Activated CD8-positive, alpha-beta memory T cell treated with anti-CD3 and anti-CD28 coated beads for 24 hours (primary cell): Measurements from ENCODE around the gene HPS4.
A peak's percentile ranks its signal among the peaks of the same experiment; 100 is the strongest.
"Not testable (repeated sequence)": the region's sequence is repeated elsewhere in the genome, so short reads cannot be mapped to it uniquely, and the experiment has no call there.

Experiments used
- DNase-seq: peaks from one replicate; pipeline ENCODE4 v3.0.0-alpha.2; 2020

The HPS4 gene

DNA sequence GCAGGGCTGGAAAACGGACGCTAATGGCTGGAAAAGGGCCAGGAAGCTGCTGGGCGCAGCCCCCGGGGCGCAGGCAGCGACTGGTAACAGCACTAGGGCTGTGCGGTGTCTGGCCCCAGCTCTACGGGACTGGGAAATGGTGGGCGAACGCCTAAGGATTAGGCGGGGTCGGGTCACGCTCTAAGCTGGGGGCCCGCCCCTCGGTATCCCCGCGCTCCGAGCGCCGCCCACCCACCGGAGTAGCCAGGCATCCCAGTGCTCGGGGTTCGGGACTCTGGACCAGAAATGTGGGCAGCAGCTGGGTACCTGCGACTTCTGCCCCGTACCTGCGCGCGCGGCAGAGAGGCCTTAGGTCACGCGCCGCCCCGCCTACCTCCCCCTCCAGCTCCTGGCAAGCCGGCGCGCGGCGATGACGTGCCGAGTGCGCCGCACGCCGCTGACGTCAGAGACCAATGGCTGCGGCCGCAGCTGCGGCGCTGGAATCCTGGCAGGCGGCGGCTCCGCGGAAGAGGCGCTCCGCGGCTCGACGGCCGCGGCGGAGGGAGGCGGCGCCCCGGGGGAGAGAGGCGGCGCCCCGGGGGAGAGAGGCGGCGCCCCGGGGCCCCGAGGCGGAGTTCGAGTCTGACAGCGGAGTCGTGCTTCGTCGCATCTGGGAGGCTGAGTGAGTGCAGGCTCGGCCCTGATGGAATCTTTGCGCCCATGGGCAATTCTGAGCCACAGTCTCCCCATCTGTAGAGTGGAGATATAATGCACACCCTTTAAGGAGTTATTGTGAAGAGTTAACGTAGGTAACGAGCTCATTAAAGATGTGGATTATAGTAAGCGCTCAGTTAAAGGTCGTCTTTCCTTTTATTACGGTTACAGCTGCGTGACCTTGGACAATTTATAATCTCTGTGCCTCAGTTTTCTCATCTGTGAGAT is at the start of gene HPS4, which contains the start of gene SRRD:
Gene HPS4, minus strand, starts transcription at position 345 of the 921 bp plus-strand sequence. CDS start 2,021 bp downstream, outside the sequence.
Gene SRRD, plus strand, starts transcription at position 439 of the 921 bp plus-strand sequence. Its CDS starts 14 bp downstream, at position 453.
- peak; percentile 97 for DNase-seq

DNA sequence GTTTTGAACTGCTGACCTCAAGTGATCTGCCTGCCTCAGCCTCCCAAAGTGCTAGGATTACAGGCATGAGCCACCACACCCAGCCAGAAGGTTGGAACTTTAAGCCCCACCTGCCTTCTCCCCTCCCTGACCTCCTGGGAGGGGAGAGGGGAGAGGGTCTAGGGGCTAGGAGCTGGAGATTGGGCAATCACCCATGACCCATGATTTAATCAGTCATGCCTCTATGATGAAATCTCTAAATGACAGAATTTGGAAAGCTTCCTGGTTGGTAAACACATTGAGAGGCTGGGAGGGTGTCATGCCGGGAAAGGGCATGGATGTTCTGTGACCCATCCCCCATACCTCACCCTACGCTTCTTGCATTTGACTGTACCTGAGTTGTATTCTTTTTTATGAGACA is 45.8 kb upstream of the HPS4 start:
- DNase-seq, result no peak

DNA sequence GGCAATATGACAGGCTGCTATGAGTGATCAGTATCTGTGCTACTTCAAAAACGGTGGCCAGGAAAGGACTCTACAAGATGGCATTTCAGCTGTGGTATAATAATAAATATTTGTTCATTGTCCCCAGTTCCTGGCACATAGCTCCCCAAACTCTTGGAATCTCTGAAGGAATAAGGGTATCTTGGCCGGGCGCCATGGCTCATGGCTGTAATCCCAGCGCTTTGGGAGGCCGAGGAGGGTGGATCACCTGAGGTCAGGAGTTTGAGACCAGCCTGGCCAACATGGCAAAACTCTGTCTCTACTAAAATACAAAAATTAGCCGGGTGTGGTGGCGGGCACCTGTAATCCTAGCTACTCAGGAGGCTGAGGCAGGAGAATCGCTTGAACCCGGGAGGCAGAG is 44.9 kb upstream of the HPS4 start:
- DNase-seq, result not testable (repeated sequence)

DNA sequence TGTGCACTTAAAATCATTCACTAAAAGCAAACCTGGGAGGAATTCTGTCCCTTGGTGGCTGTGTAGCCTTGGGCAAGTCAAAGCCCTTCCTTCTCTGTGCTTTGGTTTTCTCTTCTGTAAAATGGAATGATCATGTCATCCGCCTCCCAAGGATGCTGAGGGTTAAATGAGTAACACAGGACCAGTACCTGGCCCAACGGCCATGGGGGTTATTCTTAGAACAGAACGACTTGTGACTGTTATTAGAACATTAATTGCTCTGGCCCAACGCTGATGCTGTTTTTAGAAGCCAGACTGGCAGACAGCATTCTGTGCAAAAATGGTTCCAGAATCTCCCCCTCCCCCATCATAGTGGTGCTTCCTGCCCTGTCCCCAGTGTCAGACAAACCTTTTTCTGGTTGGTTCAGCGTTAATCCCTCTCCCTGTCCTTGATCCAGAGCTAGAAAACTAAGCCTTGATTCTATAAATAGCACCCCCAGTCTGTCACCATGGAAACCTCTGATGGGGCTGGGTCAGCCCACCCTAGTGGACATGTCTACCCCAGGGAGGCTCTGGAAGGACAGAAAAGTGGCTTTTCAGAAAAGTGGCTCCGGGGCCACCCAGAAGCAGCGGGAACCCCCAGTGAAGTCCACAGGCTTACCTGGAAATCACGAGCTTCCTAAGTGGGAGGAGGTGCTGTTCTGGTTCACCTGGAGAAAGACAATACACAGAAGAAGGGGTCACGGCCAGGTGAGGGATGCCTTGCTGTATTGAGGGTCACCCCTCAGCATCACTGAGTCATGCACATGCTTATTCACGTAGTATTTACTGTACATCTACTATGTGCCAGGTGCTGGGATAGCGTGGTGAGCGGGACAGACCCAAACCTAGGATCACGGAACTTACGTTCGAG is 44.2 kb upstream of the HPS4 start:
- no peak for DNase-seq

DNA sequence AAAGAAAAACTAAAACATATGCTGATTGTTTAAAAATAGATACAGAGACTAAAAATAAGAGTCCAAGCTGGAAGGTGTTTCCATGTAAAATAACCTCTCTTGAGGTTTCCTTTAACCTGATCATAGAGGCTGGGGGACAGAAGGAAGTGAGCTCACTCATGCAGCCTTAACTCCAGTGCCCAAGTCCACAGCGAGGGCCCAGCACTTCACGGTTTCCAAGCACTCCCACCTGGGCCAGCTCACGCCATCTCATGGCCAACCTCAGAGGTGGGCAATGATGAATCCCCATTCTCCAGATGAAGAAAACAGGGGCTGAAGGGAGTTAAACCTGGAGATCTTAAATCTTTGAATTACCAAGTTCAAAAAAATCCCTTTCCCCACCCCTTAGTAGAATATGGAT is 43.6 kb upstream of the HPS4 start:
- no peak for DNase-seq

DNA sequence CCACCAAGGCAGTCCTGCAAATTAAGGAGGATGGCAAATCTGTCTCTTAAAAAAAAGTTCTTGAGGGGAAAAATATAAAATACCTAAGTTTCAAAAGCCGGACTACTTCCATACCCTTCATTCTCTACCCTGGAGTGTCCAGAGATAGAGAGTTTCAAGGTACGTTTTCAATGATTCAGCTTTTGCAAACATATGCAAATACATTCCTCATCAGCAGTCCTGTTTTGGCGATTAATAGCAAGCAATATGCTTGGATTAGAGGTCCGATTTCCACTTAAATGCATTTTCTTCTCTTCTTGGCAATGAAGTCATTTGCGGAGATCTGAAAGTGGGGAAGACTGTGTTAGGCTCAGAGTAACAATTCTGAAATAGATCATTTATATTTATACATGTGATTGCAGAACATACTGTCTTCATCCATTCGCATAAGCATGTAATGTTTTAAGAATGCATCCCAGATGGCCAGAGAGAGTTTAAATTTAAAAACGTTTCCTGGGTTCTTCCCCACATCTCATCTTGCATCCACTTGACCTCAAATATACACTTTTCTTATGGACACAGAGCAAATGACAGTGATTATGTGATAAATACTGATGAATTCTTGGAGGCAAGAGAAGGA is 42.5 kb upstream of the HPS4 start:
- DNase-seq, result no peak

DNA sequence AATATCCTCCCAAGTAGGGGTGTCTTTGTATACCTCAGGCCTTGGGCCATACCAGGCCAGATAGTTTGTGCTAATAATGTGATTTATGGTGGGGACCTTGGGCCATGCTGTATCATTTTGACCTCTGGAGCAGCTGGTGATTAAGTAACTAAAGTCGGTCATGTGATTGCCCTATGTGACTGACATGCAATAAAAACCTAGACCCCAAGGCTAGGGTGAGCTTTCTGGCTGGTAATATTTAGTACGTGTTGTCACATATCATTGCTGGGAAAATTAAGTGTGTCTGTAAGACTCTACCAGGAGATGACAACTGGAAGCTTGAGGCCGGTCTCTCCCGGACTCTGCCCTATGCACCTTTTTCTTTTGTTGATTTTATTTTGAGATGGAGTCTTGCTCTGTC is 41.3 kb upstream of the HPS4 start:
- no peak for DNase-seq

DNA sequence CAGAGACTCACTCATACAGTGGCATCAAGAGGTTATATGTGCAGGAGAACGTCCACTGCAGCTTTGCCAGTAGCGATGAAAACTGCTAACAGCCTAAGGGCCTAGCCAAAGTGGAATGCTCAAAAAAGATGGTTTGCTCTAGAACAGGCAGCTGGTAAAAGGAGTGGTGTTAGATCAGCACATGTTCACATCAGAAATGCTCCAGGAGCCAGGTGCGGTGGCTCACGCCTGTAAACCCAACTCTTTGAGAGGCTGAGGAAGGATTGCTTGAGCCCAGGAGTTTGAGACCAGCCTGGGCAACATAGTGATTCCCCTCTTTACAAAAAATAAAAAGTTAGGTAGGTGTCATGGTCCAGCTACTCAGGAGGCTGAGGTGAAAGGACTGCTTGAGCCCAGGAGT is 39.0 kb upstream of the HPS4 start:
- no peak for DNase-seq

DNA sequence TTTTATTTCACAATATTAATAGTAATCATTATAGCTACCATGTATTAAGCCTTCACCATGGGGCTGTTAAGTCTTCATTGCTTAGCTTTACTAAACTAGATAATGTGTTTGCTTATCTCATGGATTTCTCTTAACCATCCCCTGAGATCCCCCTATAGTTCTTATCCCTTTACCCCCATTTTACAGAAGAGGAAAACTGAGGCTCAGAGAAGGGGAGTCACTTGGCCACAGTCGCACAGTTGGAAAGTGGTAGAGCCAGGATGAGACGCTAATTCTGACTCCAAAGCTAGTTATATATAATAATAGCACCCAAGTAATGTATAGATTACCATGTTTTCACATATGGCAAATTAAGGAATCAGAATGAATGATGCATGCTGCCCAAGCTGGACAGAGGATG is 38.4 kb upstream of the HPS4 start:
- DNase-seq, result no peak

DNA sequence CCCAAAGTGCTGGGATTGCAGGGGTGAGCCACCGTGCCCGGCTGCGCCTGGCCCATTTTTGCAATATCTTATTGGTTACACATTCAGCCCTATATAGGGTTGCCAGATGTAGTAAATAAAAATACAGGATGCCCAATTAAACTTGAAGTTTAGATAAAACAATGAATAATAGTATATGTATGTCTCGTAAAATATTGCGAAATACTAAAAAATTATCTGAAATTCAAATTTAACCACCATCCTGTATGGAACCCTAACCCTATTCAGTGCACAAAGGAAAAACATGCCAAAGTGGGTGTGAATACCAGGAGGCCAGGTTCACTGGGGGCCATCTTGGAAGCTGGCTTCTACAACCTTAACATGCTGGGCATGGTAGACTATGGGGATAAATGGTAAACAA is 33.8 kb upstream of the HPS4 start:
- DNase-seq, result no peak

DNA sequence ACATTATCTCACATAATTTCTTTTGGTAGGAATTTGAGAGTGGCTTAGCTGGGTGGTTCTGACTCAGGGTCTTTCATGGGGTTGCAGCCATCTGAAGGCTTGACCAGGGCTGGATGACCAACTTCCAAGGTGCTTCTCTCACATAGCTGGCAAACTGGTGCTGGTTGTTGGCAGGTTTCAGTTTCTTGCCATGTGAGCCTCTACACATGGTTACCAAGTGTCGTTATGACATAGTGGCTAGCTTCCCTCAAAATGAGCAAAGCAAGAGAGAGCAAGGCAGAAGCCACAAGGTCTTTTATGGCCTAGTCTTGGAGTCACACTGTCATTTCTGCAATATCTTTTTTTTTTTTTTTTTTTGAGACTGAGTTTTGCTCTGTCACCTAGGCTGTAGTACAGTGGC is 32.9 kb upstream of the HPS4 start:
- DNase-seq, result no peak

DNA sequence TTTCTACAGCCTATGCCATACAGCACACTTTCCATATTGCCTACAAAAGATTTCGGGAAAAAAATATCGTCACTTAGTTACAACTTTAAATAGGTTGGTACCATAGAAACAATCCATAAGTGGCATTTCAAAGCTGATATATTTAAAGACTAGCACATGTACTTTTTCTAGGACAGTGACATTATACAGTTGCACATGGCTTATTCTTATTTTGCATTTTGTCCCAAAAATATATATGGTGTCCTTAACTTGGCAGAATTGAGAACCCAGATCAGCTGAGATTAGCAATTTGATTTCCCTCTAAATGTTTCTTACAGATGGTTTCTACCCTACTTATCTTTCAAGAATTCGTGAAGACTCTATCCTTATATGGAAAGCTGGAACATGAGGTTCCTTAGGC is 32.3 kb upstream of the HPS4 start:
- no peak for DNase-seq

DNA sequence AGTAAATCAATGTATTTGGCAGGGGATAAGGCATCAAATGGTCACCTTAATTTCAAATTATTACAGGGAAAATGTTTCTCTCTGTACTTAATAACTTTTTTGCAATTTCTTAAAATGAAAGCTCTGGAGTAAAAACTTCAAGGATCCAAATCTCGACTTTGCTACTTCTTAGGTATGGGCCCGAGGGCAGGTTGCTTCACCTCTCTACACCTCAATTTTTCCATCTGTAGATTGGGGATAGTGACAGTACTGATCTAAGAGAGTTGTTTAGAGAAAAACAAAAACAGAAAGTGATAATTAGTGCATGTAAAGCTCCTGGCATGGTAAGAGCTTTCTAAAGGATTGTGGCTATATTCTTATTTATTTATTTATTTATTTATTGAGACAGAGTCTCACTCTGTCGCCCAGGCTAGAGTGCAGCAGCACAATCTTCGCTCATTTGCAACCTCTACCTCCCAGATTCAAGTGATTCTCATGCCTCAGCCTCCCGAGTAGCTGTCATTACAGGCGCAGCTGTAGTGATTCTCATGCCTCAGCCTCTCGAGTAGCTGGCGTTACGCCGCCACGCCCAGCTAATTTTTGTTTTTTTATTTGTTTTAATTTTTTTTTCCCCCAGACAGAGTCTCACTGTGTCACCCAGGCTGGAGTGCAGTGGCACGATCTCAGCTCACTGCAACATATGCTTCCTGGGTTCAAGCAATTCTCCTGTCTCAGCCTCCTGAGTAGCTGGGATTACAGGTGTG is 31.0 kb upstream of the HPS4 start:
- no peak for DNase-seq

DNA sequence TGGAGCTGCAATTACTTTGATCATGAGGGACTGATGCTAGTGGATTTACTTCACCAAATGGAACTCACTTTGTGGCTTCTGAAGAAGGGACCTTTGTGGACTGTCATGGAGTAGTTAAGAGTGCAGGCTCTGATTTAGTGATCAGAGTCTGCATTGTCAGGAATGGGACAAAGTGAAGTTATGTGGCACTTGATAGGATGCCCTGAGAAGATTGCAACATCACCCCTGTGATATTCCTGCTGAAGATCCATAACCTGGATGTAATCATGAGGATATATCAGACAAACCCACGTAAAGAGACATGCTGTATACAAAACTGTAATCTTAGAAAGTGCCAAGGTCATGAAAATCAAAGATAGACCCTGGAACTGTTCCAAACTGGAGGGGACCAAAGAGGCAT is 30.3 kb upstream of the HPS4 start:
- DNase-seq, result no peak

DNA sequence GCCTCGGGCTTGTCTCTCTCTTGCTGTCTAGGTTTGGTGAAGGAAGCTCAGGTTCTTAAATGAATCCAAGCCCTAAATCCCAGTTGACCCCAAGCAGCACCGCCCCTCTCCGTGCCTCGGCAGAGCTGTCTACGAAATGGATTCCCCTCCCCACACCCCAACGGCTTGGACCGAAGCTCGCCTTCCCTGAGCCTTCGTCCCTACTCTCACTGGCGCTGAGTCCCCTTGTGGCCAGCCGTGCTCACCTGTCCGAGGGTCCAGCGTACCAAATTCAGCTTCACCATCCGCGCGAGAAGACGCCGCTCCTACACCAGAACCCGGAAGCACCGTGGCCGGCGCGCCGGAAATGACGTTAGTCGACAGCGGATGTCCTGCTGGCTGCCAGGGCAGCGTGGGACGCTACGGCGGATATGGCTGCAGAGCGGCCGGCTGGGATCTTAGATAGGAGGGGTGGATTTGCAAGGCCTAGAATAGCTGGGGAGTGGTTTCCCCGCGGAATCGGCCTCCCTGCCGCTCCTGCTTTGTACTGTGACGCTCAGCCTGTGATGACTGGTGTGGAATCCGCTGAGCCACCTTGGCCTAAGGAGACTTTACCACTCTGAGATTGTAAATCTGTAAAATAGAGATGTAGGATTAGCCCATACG is 28.7 kb upstream of the HPS4 start, which contains the start of gene TFIP11:
Gene TFIP11, minus strand, starts transcription at position 325 of the 645 bp plus-strand sequence. CDS start 2,201 bp downstream, outside the sequence.
- peak; percentile 97 for DNase-seq

DNA sequence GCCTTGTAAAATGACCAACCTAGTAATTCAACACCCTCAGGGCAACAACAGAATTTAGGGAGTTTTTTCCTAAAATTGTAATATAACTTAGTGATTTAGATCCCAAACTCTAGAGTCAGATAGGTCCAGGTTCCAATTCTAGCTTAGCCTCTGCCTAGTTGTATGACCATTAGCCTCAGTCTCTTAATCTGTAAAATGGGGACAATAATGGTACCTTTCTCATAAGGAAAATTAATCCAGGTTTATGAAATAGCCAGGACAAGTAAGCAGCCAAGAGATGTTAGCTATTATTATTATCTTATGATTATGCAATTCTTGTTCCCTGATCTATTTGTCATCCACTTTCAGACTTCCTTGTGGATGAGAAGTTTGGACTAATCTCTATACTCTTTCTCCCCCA is 24.6 kb upstream of the HPS4 start:
- no peak for DNase-seq

DNA sequence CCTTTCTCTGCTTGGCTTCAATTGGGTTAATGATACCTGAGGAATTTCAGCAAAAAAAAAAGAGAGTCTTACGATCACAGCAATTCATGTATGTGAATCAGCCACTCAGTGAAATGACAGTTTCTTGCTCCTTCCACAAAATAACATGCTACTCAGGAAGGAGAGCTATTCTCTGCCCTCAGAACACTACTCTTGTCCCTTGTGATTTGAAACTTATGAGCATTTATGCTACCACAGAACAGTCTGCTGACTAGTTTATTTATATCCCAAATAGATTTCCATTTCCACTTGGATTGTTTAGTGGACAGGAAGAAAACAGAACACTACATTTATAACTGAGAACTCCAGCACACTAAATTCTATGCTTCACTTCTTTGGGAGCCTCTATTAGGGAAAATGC is 20.2 kb upstream of the HPS4 start:
- DNase-seq, result no peak

DNA sequence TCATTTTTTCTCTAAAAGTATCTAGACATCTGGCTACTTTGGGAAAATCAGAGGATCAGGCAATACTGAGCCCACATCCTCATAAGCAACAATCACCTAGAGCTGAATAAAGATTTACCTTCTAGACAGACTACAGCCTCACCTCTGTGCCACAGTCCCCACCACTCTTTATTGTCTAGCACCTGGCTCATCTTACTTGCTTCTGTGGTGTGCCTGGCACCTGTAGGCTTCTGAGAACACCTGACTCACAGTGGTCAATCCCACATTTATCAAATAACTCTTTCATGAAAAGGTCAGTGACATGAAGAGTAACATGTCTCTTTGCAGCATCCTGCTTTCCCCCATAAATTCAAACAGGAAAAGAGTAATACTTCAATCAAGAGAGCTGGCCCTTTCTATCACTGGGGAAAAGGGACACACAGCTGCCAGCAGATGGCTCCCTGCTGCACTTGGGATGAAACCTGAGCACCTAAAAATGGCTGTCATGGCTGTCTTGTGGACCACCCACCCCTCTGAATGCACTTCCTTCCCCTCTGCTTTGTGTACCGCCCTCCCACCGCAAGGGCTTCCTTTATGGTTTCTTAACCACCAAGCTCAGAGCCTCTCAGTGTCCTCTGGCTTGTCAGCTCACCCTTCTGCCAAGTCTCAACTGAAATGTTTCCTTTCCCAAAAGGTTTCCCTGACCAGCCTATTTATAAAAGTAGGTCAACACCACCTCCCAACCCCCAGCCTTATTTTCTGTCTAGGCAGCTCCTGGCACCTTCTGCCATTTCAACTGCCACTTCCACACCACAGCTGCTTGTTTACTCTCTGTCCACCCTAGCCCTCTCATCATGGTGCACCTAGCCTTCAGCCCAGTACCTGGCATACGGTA is 19.3 kb upstream of the HPS4 start:
- DNase-seq, result peak; percentile 71

DNA sequence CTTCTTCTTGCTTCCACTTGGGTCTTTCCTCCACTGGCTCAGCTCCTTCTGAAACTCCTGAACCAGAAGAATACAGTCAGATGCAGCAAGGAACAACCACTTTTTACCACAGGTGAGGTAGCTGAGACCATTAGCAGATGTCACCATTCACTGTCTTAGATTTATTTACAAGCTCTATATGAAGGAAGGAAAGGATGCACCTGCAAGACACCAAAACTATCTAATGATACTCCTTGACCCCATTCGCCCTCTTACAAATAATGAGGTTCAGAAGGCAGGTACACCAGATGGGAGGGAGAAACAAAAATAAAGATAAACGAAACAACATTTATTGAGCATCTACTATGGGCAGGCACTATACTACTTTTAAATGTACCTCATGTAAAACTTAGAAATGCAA is 18.4 kb upstream of the HPS4 start:
- no peak for DNase-seq

DNA sequence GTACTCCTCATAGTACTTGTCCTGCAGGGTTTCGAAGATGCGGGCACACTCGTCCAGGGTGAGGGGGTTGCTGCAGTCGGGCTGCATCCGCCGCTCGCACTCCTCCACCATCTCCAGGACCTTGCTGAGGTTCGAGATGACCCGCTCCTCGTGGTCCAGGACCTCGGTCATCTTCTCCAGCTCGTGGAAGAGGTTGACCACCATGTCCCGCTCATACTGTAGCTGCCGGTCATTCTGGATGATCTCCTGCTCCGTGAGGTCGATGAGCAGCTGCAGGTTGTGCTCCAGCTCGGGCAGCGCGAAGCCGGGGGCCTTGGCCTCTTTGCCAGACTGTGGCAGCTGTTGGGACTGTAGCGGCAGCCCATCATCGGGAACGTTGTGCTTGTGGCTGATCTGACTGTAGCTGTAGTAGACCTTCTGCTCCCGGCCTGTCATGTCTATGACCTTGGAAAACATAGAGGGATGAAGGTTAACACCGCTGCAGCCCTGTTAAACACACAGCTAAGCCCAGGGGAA is 15.7 kb upstream of the HPS4 start:
- DNase-seq, result no peak

DNA sequence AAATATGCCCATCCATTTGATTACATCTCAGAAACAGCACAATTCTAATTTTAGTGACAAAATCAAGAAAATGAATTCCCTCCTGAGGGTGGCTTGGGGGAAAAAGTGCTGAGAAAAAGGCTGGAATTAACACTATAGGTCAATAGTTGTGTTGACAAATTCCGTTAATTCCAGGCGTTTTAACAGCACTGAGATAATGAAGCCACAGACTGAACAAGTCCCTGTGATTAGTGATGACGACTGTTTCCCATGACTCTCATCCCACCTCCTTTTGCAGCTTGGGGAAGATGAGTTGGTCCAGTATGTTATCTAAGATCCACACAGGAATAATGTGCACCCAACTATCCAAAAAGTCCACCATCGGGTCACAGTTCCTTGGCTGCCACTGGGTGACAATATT is 12.9 kb upstream of the HPS4 start:
- DNase-seq, result no peak
